SK-N-MC (cell line): ENCODE results near the gene AQP1.

ENCODE experiments used
- DNase-seq: peaks from one replicate; pipeline ENCODE4 v3.0.0-alpha.2; 2011; ENCODE audit warnings: low read depth, low spot score
- H3K27ac ChIP-seq: fragments of 200-600 bp; sonication (generic); 2 replicates; pipeline ENCODE4 v1.5.1; 2016; ENCODE audit warnings: mixed run types
- H3K36me3 ChIP-seq: fragments of 200-600 bp; sonication (generic); 2 replicates; pipeline ENCODE4 v1.6.1; 2017; ENCODE audit warnings: antibody characterized with exemption, low read length, mixed read lengths; ENCODE audit not compliant: insufficient read depth
- H3K4me3 ChIP-seq: fragments of 200-600 bp; sonication (generic); 2 replicates; pipeline ENCODE4 v1.5.1; 2016
- H3K9ac ChIP-seq: fragments of 200-600 bp; sonication (generic); 2 replicates; pipeline ENCODE4 v1.8.0; 2017; ENCODE audit warnings: mixed run types, mixed read lengths; ENCODE audit not compliant: insufficient read length
- H3K9me3 ChIP-seq: fragments of 200-600 bp; sonication (generic); 2 replicates; pipeline ENCODE4 v1.6.1; 2017; ENCODE audit warnings: low read depth, mild to moderate bottlenecking, antibody characterized with exemption, low read length, moderate library complexity, mixed read lengths
- EZH2 ChIP-seq: fragments of 200-600 bp; sonication (generic); IDR thresholded peaks from one replicate; pipeline ENCODE4 v1.6.1; 2017; ENCODE audit warnings: antibody characterized with exemption
- FOXP2 ChIP-seq: optimal IDR thresholded peaks from 2 replicates; pipeline ENCODE3; 2011; ENCODE audit warnings: mild to moderate bottlenecking, moderate library complexity; ENCODE audit not compliant: insufficient read depth; ENCODE audit errors: extremely low read length, control extremely low read depth
- POLR2AphosphoS5 ChIP-seq: IDR thresholded peaks from 2 replicates; pipeline ENCODE4 v1.6.1; 2012; ENCODE audit warnings: mild to moderate bottlenecking, low read depth, low read length, borderline replicate concordance

Gene AQP1

DNA sequence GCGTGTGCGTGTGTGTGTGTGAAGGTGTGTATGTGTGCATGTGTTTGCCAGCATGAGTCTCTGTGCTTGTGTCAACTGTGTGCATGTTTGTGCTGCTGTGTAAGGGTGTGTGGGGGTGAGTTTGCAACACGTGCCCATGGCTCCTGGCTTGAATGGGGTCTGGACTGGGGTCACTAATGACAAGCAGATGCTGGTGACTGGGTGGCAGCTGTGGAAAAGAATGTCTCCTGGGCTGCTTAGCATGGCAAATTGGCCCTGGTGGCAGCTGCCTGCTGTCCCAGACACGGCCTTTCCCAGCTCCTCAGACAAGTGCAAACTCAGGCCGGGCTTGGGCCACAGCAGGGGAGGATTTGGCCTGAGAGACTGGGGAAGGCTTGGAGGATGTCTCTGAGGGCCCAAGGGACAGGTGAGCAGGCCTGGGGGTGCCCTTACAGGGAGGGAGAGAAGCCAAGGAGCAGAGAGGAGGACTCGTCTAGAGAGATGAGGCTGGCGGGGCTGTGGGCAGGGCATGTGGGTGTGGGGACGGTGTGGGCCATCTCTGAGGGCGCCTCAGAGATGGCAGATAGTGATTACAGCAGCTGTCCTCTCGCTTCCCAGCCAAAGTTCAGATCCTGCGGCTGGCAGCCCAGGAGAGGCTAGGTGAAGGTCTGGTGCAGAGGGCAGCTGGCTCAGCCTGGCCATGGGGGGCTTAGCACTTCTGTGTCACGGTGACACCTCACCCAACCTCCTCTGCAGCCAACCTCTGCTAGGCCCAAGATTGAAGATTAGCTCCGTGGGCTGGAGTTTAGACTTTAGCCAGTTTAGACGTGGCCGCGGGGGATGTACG, 1.5 kb downstream of the AQP1 start:
- Histone ChIP-seq H3K9ac (no peak overlapping the region), H3K36me3 (no peaks in the 10 kb centered on the region), H3K9me3 (no peaks in the 10 kb centered on the region), H3K4me3 (no peak overlapping the region), H3K27ac (no peak overlapping the region)
- TF ChIP-seq FOXP2 (no peak), POLR2AphosphoS5 (no peak), EZH2 (no peak)
- DNase-seq, result no peak

GRCh38 chr7:30913821-30914515, 2.3 kb downstream of the AQP1 start:
- no peak for TF ChIP-seq EZH2
- no peak for TF ChIP-seq FOXP2
- no peak for TF ChIP-seq POLR2AphosphoS5
- DNase-seq, result no peak
- Histone ChIP-seq H3K9ac (no peak overlapping the region), H3K9me3 (no peaks in the 10 kb centered on the region), H3K36me3 (no peaks in the 10 kb centered on the region), H3K4me3 (no peak overlapping the region), H3K27ac (no peak overlapping the region)

DNA sequence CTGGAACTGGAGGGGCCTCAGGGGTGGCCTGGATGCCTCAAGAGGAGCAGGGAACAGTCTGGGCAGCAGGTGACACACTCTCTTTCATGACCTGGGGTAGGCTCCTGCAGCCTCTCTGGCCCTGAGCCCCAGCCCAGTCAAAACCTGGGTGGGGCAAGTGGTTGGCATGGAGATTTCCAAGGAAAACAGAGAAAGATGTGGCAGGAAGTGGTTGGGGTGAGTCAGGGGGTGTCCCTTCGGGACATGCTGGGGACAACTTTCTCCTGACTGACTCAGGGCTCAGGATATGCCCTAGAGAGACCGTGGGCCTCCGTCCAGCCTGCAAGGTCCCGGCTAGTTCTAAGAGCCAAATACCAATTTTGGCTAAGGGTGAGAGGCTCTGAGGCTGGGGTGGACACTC, 2.9 kb downstream of the AQP1 start:
- TF ChIP-seq FOXP2 (no peak), EZH2 (no peak), POLR2AphosphoS5 (no peak)
- H3K36me3 ChIP-seq, result no peaks in the 10 kb centered on the region
- H3K4me3 ChIP-seq, result no peak overlapping the region
- no peak overlapping the region for H3K9ac ChIP-seq
- DNase-seq, result no peak
- H3K27ac ChIP-seq, result no peak overlapping the region
- no peaks in the 10 kb centered on the region for H3K9me3 ChIP-seq

GRCh38 chr7:30915005-30915601, 3.5 kb downstream of the AQP1 start:
- DNase-seq, result no peak
- no peak overlapping the region for H3K27ac ChIP-seq
- no peaks in the 10 kb centered on the region for H3K36me3 ChIP-seq
- TF ChIP-seq POLR2AphosphoS5 (no peak), EZH2 (no peak), FOXP2 (no peak)
- no peaks in the 10 kb centered on the region for H3K9me3 ChIP-seq
- no peak overlapping the region for H3K4me3 ChIP-seq
- H3K9ac ChIP-seq, result no peak overlapping the region

DNA sequence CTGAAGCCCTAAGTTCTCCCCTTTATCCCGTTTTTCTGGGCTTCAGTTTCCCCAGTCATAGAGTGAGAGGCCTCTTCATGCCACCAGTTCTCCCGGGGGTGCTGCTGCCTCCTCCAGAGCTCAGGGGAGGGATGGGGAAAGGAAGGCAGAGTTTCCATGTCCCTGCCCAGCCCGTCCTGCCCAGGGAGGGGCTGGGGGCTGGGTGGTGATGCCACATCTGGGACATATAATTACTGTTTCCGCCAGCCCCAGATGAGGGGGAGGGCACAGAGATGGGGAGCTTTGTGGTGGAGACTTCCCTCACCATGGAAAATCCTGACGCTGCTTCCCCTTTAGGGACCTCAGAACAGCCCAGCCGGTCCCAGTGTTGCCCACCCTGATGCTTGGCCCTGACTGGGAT, 4.1 kb downstream of the AQP1 start:
- no peak overlapping the region for H3K27ac ChIP-seq
- H3K4me3 ChIP-seq, result no peak overlapping the region
- no peak for TF ChIP-seq POLR2AphosphoS5
- no peak for TF ChIP-seq EZH2
- no peak for TF ChIP-seq FOXP2
- H3K9ac ChIP-seq, result no peak overlapping the region
- no peaks in the 10 kb centered on the region for H3K9me3 ChIP-seq
- no peak for DNase-seq
- H3K36me3 ChIP-seq, result no peaks in the 10 kb centered on the region

DNA sequence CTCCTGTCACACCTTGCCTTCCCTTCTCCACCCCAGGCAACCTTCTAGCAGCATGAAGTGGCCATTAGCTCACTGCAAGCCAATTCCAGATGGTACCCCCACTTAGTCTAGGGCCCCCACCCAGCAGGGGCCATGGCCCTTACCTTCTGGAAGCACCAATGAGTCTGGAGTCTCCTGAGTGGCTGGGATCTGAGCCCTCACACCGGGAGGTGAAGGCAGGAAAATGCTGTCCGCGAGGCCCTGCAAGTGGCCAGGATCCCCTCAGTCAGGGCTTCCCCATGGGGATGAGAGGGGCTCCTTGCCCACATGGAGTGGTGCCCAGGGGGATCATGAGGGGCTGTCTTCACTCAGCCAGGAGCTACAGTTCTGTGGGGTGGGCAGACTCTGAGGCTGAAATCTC, 4.6 kb downstream of the AQP1 start:
- H3K27ac ChIP-seq, result no peak overlapping the region
- TF ChIP-seq POLR2AphosphoS5 (no peak), EZH2 (no peak), FOXP2 (no peak)
- no peak overlapping the region for H3K9ac ChIP-seq
- no peaks in the 10 kb centered on the region for H3K9me3 ChIP-seq
- H3K36me3 ChIP-seq, result no peaks in the 10 kb centered on the region
- no peak overlapping the region for H3K4me3 ChIP-seq
- DNase-seq, result no peak

DNA sequence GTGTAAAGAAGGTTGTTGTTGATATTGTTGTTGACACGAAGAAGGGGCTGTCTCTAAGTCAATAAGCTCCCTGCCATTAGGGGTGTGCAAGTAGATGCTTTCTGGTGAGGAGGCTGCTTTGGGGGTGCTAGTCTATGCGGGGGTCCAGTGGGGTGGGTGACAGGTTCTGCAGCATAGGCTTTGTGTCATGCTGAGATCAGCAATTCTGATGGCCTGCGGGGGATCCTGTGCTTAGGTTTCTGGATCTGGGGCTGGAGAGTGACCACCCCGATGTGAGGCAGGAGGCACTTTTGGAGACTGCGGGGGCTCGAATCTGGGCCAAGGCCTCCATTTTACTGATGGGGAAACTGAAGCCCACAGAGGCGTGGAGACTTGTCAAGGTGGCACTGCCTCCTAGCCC, 5.1 kb downstream of the AQP1 start:
- Histone ChIP-seq H3K4me3 (no peak overlapping the region), H3K27ac (no peak overlapping the region), H3K9me3 (no peaks in the 10 kb centered on the region), H3K9ac (no peak overlapping the region), H3K36me3 (no peaks in the 10 kb centered on the region)
- DNase-seq, result no peak
- TF ChIP-seq FOXP2 (no peak), EZH2 (no peak), POLR2AphosphoS5 (no peak)

DNA sequence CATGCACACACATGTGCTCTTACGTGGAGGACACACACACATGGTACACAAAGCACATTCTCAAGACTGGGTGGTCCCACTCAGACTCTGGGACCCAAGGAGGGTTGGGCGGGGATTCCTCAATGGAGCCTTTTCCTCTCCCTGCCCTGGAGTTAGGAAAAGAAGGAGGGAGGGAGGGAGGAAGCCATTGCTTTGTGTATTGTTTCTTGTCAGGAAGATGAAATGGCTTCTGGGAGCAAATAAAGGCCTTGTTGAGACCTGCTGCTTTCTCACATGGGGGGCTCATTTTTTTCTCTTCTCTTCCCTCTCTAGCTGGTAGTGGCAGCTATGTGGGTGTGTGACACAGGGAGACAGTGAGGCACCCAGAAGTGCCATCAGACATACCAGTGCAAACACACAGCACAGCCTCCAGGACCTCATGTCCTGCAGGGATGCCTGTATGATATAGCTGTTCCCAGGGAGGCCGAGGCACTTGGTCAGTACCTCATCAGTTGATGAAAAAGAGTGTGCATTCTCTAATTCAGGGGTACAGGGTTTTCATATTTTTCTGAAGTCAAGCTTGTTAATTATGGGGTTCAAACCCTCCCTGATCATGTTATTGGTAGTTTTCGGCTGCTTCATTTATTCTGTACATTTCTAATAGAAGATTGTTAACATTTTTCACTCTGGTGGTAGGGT, 5.7 kb downstream of the AQP1 start:
- TF ChIP-seq POLR2AphosphoS5, result no peak
- Histone ChIP-seq H3K9me3 (no peaks in the 10 kb centered on the region), H3K4me3 (no peak overlapping the region), H3K36me3 (no peaks in the 10 kb centered on the region), H3K27ac (no peak overlapping the region), H3K9ac (no peak overlapping the region)
- no peak for DNase-seq
